SK-N-MC (cell line): ENCODE measurements around the gene ALG12.

Experiments
- EZH2 ChIP-seq: fragments of 200-600 bp; sonication (generic); IDR thresholded peaks from one replicate; pipeline ENCODE4 v1.6.1; 2017; ENCODE audit warnings: antibody characterized with exemption
- FOXP2 ChIP-seq: optimal IDR thresholded peaks from 2 replicates; pipeline ENCODE3; 2011; ENCODE audit warnings: mild to moderate bottlenecking, moderate library complexity; ENCODE audit not compliant: insufficient read depth; ENCODE audit errors: extremely low read length, control extremely low read depth
- POLR2AphosphoS5 ChIP-seq: IDR thresholded peaks from 2 replicates; pipeline ENCODE4 v1.6.1; 2012; ENCODE audit warnings: mild to moderate bottlenecking, low read depth, low read length, borderline replicate concordance

DNA sequence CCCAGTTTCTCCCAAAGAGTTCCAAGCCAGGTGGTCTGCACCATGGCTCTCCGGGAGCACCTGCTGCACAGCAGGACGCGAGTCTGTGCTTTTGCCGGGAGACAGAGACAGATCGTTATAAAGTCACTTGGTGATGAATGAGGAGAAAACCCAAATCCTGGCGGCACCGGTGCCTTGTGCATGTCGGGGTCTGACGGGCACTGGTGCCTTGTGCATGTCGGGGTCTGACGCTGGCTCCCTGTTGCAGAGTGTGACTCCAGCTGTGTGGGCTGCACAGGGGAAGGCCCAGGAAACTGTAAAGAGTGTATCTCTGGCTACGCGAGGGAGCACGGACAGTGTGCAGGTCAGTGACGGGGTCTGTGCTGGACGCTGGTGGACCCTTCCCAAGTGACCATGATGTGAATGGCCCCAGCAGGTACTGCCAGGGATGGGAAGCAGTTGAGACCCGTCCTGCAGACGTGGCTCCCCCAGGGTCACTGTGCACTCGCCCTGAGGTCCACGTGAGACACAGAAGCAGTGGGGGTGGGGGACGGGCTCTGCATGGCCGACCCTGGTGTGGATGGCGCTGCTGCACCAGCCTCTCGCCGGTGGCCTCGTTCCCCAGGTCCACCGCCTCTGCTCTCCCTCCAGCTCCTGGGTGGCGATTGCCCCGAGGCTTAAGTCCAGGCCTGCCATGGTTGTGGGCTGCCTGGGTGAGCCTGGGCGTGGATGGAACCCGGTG, 6.0 kb upstream of the ALG12 start:
- no peak for TF ChIP-seq POLR2AphosphoS5
- no peak for TF ChIP-seq EZH2
- TF ChIP-seq FOXP2: no peak
